Stimulated activated CD4-positive, alpha-beta T cell treated with anti-CD3 and anti-CD28 coated beads, Interleukin-2, amount 100 ng/mL, for 4 hours (primary cell): ENCODE measurements around the gene BNIP5.
A peak's percentile ranks its signal among the peaks of the same experiment; 100 is the strongest.

Experiments used
- DNase-seq: peaks from one replicate; pipeline ENCODE4 v3.0.0-alpha.2; 2020; ENCODE audit warnings: low read depth

The BNIP5 gene

GRCh38 chr6:36323062-36323461 is 13.6 kb downstream of the BNIP5 start:
- DNase-seq, result no peak

- no peak for DNase-seq
These were observed 14.1 kb downstream of the BNIP5 start for GRCh38 chr6:36322591-36322990.

GRCh38 chr6:36320475-36320874 is 16.2 kb downstream of the BNIP5 start:
- DNase-seq, result no peak

GRCh38 chr6:36319821-36320220 is 16.9 kb downstream of the BNIP5 start:
- DNase-seq, result no peak

- no peak for DNase-seq
These were observed 17.3 kb downstream of the BNIP5 start for GRCh38 chr6:36319436-36319762.

- DNase-seq, result no peak
These were observed 17.8 kb downstream of the BNIP5 start for GRCh38 chr6:36318690-36319435.

GRCh38 chr6:36317623-36318022 is 19.1 kb downstream of the BNIP5 start:
- DNase-seq, result no peak

- DNase-seq, result no peak
These were observed 20.8 kb downstream of the BNIP5 start for GRCh38 chr6:36315921-36316320.

- no peak for DNase-seq
These were observed 22.3 kb downstream of the BNIP5 start for GRCh38 chr6:36314221-36315014.

- DNase-seq, result no peak
These were observed 23.1 kb downstream of the BNIP5 start for GRCh38 chr6:36313649-36313936.

GRCh38 chr6:36312854-36313648 is 23.6 kb downstream of the BNIP5 start:
- DNase-seq, result no peak

GRCh38 chr6:36309900-36310299 is 26.8 kb downstream of the BNIP5 start:
- no peak for DNase-seq

GRCh38 chr6:36309203-36309602 is 27.5 kb downstream of the BNIP5 start:
- no peak for DNase-seq

GRCh38 chr6:36308514-36308913 is 28.2 kb downstream of the BNIP5 start:
- no peak for DNase-seq

- no peak for DNase-seq
These were observed 30.3 kb downstream of the BNIP5 start for GRCh38 chr6:36306375-36306774.

GRCh38 chr6:36305885-36306284 is 30.8 kb downstream of the BNIP5 start:
- DNase-seq, result no peak

GRCh38 chr6:36302227-36302976 is 34.3 kb downstream of the BNIP5 start:
- DNase-seq, result peak; percentile 91

- no peak for DNase-seq
These were observed 34.9 kb downstream of the BNIP5 start for GRCh38 chr6:36301781-36302180.

GRCh38 chr6:36301085-36301658 is 35.5 kb downstream of the BNIP5 start:
- no peak for DNase-seq

- no peak for DNase-seq
These were observed 38.7 kb downstream of the BNIP5 start for GRCh38 chr6:36298027-36298426.

- DNase-seq, result no peak
These were observed 39.2 kb downstream of the BNIP5 start for GRCh38 chr6:36297511-36297910.

GRCh38 chr6:36297051-36297450 is 39.6 kb downstream of the BNIP5 start:
- no peak for DNase-seq
